ENCODE results near the gene HAAO.

Gene HAAO

DNA sequence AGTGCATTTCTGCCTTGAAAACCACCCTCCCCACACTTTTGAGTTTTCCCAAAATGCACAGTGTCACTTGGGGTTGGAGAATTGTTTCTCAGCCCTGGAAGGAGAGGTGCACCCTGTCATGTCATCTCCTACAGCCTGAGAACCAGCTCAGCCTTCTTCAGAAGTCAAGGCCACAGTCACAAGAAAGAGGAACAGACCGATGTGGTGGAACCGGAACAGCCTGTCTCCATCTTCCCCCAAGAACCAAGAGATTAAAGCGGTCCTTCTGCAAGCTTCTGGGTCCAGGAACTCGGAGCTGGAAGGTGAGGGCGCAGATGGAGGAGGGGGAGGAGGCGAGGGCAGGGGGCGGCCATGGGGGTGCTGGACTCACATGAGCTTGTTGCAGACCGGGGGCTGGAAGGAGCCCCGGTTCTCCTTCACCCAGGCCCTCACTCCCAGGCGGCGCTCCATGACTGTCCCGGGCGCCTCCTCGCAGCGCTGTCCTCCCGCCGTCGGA, 248 bp downstream of the HAAO start:
- DNase-seq, result peak; percentile 68

GRCh38 chr2:42791606-42792005, 777 bp downstream of the HAAO start:
- DNase-seq, result no peak

DNA sequence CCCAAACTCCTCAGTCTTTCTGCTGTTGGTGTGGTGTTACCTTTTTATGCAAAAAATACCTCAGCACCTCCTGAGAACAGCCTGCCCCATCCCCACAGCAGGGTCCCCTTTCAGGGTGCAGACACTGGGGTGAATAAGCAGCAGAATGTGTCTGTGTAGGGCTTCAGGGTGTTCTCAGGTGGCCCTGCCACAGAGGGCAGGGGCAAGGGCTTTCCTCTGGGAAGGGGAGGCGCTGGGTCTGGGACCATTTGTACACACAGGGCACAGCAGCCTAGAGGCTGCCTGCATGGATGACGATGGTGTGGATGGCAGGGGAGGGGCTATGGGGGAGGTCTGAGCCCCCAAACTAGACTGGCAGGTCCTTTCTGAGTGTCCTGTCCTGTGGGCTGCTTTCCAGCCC, 2.6 kb downstream of the HAAO start:
- no peak for DNase-seq

DNA sequence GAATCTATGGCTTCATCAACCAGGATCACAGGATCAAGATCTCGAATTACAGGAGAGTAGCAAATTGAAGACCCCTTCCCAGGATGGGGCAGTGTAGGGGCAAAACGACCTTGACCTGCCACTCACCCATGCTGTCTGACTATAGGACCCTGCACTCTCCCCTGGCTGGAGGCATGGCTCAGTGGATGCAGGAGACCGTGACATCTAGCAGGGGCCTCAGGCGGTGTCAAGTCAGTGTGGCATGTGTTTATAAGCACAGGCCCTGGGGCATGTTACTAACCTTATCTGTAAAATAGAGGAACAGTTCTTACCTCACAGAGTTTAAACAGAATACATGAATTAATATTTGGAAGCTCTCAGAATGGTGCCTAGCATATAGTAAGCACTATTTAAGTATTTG, 3.5 kb downstream of the HAAO start:
- no peak for DNase-seq

DNA sequence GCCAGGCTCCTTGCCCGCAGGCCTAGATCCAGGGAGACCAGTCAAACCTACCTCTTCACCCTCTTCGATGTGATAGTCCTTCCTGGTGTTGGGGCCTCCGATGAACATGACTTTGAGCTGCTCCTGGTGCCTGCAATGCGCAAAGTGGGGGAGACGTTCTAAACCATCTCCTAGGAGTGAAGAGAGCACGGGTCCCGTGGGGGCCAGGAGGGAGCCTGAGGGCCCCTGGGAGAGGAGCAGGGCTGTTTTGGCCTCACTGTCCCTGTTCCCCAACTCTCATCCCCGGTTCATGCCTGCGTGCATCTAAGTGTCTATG, 3.9 kb downstream of the HAAO start:
- DNase-seq, result no peak

GRCh38 chr2:42787788-42788477, 4.5 kb downstream of the HAAO start:
- no peak for DNase-seq

DNA sequence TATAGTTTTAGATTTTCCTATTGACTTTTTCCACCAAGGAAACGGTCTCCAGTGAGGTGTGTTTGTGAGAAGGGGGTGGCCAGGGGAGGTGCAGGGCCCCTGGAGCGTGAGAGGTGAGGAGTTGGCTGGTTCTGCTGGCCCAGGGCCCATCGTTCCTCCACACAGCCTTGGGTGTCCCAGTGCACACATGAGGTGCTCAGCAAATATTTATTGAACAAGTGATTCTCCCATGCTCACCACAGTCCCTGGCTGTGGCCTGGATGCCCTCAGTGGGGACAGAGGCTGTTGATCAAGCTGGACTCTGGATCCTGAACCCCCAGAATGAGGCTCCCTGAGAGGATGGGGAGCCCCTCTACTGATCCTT, 5.0 kb downstream of the HAAO start:
- no peak for DNase-seq

DNA sequence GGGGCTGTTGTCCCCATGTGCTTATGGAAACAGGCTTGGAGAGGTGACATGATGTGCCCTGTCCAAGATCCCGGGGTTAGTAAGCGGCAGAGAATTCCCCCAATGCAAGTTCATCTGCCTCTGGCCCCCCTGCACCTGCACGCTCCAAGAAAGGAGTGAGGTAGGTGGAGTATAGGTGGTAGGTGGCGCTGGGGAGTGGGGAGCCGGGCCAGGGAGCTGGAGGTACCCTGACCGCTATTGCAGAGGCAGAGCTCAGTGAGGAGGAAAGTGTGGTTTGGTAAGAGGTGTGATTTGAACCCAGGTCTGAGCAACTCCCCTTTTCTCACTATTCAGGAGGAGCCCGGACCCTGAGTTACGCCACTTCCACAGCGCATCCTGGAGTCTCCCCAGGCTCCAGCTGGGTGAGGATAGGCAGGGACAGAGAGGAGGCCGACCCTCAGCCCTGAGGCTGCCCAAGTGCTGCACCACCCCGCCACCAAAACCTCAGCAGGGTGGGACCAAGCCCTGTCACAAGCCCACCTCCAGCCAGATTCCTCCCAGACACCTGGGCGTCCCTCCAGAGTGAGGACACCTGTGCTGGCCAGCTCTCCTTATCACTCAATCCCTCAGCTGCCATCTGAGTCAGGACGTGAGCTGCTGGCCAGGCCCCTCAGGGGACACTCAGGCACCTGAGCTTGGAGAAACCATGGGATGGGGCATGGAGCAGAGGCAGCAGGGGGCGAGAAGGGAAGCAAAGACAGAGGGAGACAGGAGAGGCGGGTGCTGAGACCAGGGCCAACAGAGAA, 5.6 kb downstream of the HAAO start:
- no peak for DNase-seq

DNA sequence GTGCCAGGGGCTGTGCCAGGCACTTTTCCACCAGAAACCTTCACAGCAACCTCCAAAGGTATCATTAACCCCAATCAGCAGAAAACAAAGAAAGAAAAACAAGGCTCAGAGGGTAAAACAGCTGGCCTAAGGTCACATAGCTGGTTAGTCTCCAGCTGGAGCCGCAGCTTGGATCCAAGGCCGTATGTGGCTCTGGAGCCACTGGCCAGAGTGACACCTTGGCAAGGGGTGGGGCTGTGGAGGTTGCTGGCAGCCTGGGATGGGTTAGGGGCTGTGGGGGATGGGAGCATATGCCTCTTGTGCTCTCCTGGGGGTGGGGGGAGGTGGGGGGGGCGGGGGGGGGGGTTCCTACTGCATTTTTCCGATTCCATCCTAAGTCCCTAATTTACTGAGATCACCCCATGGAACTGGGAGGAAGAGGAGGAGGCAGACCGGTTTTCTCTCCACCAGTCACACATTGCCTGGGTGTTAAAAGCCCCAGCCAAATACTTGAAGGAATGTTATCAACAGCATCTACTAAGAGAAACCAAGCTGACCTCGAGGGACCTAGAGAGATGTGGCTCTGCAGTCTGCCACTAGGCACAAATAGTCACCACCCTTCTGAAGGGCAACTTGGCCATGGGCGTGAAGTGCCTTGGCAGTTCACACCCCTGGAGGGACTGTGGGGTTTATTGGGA, 8.0 kb downstream of the HAAO start:
- DNase-seq, result no peak

- DNase-seq, result no peak
Measured at GRCh38 chr2:42783511-42783910, 8.9 kb downstream of the HAAO start.

GRCh38 chr2:42781181-42781580, 11.2 kb downstream of the HAAO start:
- DNase-seq, result no peak

GRCh38 chr2:42777883-42778805, 14.2 kb downstream of the HAAO start:
- no peak for DNase-seq

DNA sequence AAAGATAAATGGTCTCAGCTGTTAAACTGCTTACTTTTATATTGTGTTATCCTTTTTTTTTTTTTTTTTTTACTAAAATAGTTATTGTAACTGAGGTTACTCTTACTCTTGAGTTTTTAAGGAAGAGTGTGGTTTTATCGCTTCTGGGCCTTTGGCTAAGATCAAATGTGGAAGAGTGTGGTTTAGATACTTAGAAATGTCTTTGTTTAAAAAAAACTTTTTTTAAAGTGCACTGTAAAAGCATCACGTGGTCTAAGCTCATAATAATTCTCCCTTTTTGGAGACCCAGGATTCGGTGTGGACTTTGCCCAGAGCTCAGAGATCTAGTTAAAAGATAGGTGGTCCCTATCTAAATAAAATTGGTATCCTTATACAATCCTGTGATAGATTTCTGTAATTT, 16.6 kb downstream of the HAAO start:
- DNase-seq, result peak; percentile 49

DNA sequence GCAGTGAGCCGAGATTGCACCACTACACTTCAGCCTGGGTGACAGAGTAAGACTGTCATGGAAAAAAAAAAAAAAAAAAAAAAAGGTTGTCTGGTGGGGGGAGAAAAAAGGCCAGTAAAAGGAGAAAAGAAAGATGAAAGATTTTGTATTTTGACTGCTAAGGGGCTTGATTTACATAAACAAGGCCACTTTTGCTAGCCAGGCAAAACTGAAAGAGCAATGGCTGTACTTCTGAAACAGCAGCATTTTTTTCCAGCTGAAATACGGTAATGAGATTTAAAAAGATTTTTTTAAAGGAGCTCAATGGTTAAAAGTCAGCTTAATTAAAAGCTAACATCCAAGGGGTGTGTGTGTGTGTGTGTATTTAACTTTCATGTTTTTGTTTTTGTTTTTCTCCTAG, 17.2 kb downstream of the HAAO start:
- no peak for DNase-seq

GRCh38 chr2:42771546-42772153, 20.7 kb downstream of the HAAO start:
- DNase-seq, result no peak

DNA sequence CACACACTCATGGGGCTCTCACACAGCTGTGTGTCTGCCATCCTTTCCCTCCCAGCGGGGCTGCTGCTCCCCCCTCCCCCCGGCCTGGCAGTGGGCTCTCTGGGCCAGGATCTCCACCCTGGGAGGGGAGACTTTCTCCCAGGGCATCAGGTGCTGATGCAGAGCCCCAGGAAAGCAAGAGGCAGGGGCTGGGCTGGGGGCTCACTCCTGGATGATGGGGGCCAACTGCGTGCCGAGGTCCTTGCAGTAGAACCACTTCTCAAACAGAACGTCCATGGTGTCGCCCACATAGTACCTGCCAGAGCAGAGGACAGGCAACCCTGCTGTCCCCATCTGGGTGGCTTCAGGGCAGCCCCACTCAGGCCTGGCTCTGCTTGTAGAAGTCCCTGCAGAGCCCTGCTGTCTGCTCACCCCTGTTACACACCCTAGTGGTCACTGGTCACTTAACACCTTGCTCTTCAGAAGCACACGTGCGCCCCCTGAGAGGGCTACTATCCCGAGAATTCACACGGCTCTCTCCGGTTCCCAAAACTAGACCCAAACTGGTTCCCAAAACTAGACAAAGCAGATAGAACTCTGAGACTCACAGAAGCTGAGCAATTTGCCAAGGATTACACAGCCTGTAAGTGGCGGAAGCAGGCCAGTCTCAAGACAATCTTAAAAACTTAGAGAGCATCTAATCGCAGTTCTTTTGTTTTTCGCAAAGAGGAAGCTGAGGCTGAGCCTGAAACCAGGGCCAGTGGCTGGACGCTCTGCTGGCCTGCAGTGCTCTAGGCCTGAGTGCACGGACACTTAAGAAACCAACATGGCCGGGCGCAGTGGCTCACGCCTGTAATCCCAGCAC, 21.9 kb downstream of the HAAO start:
- DNase-seq, result peak; percentile 88

DNA sequence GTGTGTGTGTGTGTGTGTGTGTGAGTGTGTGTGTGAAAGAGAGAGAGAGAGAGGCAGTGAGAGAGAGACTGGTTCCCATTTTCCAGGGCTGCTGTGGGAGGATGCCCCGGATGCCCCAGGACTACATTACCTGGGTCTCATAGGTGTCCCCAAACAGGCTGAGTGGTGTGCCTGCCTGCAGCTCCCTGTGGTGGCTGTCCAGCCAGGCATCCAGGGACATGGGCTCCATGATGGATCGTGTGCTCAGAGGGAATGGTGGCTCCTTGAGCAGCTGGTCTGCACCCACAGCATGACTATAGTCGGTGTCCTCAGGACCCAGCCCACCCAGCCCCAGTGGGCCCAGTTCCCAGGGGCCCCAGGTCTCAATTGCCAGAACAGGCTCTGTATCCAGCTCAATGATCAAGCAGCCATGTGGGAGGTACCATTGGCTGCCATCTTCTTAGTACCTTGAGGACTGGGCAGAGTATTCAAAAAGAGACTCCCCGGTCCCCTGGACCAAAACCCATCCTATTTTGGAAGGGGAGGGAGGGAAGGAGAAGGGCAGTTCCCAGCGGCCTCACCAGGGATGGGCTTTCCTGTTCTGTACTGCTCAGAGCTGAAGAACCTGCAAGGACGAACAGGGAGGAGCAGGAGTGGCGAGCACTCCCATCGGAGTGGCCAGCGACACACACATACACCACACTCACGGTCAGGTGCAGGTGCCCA, 22.6 kb downstream of the HAAO start:
- no peak for DNase-seq

- no peak for DNase-seq
Measured at GRCh38 chr2:42768706-42769256, 23.6 kb downstream of the HAAO start.

GRCh38 chr2:42767899-42768705, 24.3 kb downstream of the HAAO start:
- DNase-seq, result no peak
